Activated T-helper 1 cell treated with anti-CD3 and anti-CD28 coated beads, Interleukin-2, amount 50 U/mL, for 16 hours (primary cell): Measurements from ENCODE around the gene ZSCAN5A.
"Not testable (repeated sequence)": the region's sequence is repeated elsewhere in the genome, so short reads cannot be mapped to it uniquely, and the experiment has no call there.

ENCODE experiments used
- DNase-seq, 2 donors: peaks; one replicate each; pipeline ENCODE4 v3.0.0-alpha.2; 2020; ENCODE audit warnings: low read depth in 1 of 2, low spot score in 1 of 2

Gene ZSCAN5A, protein sequence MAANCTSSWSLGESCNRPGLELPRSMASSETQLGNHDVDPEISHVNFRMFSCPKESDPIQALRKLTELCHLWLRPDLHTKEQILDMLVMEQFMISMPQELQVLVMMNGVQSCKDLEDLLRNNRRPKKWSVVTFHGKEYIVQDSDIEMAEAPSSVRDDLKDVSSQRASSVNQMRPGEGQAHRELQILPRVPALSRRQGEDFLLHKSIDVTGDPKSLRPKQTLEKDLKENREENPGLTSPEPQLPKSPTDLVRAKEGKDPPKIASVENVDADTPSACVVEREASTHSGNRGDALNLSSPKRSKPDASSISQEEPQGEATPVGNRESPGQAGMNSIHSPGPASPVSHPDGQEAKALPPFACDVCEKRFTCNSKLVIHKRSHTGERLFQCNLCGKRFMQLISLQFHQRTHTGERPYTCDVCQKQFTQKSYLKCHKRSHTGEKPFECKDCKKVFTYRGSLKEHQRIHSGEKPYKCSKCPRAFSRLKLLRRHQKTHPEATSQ

DNA sequence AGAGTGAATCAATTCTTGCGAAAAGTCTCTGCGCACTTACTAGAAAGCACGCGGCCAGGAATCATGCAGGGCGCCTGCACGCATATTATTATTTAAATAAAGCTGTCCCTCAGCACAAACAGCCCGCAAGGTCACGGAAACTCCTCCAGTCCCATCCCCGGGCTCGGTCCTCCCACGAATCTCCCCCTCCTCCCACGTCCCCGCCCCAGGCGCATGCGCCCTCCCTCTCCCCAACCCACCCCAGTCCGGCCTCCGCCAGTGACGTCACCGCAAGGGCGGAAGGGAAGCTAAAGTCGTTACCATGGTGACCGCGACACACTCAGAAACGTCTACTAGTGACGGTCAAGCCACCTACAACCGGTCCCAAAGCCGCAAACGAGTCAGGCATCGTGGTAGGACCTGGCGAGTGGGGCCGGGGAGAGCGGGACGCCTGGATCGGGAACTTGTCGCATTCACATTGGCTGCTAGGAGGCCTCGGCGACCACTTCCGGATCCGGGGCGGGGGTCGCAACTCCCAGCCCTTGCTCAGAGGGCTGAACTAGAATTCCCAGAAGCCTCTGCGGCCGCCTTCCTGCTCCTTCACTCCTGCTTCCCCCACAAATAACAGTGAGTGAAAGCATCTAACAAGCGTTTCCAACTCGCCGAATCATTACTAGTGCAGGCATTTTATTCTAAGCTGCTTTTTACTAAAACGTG lies at the start of gene ZSCAN5A:
TSS of gene ZSCAN5A (minus strand) at position 459 of the 696 bp plus-strand sequence. CDS start 89,793 bp downstream, outside the sequence.
- DNase-seq: peak; percentile 91 to 97

DNA sequence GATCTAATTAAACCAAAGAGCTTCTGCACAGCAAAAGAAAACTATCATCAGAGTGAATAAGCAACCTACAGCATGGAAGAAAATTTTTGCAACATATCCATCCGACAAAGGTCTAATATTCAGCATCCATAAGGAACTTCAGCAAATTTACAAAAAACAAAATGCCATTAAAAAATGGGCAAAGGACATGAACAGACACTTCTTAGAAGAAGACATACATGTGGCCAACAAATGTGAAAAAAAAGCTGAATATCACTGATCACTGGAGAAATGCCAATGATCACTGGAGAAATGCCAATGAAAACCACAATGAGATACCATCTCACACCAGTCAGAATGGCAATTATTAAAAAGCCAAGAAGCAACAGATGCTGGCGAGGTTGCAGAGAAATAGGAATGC lies 46.2 kb upstream of the ZSCAN5A start:
- DNase-seq: no peak

DNA sequence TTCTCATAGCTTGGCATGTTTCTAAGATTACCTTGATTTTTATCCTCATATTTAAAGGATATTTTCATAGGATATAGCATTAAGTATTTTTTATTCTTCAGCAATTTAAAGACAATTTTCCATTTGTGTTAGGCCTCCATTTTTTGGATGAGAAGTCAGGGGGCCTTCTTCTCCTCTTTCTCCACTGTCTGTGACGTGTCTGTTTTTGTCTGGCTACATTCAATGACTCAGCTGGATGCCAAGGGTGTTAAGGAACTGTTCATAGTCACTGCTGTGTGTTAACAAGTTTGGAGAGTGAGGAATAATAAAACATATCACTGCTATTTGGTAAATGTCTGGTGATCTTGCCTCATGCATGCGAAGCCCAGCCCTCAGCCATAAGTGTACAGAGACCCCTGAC lies 42.3 kb upstream of the ZSCAN5A start:
- no peak for DNase-seq

DNA sequence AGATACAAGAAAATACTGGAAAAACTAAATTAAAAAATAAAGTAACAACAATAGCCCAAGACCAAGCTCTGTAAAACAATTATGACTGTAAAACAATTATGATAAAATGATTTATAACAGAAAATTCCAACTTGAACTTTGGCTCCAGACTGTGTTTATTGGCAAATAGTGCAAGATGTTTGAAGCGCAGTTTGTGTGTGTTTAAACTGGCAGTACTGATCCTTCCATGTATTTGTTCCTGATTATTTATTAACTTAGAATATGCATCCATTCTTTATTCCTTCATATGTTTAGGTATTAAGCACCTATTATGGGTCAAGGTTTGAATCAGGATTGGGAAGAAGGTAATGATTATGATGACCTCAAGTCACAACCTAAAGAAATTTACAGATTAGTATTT lies 40.9 kb upstream of the ZSCAN5A start:
- DNase-seq: no peak

DNA sequence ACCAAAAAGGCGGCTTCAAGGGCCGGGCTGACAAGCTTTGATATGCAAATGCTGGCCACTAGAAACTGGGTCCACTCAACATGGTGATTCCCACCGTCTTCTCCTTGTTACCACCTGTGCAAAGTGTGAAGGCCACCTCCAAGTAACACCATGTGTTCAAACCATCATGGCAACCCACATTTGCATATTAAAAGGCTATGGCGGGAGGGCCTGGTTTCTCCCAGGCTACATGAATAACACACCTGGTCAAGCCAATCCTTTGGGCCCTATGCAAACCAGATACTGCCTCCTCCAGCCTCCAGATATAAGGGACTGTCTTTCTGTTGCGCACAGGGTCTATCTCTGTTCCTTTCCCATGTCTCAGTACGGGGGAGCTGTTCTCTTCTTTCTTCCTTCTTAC lies 36.6 kb upstream of the ZSCAN5A start:
- no peak for DNase-seq

DNA sequence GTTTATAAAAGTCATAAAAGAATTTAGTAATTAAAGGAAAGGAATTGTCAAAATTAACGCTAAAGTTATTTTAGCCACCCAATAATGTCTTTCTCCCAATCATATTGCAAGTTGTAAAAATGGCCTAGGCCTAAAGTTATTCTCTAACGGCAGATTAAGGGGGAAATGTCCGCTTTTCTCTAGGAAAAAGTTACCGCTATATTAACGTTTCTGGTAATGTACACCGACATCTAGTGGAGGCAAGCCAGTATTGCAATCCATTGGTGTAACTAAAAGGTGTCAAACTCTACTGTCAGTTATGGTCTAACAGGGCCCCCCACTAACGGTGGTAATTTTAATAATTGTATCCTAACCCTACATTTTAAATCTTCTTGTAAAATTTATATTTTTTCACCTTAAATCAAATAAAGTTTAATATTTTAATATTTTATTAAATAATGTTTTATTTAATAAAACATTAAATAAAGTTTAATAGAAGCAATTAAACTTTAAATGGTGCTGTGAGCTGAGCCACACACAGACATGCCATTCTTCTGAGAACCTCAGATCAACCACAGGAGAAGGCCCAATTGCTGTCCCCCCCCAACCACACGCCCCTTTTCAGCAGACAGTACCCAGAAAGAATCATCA lies 35.9 kb upstream of the ZSCAN5A start:
- no peak for DNase-seq

DNA sequence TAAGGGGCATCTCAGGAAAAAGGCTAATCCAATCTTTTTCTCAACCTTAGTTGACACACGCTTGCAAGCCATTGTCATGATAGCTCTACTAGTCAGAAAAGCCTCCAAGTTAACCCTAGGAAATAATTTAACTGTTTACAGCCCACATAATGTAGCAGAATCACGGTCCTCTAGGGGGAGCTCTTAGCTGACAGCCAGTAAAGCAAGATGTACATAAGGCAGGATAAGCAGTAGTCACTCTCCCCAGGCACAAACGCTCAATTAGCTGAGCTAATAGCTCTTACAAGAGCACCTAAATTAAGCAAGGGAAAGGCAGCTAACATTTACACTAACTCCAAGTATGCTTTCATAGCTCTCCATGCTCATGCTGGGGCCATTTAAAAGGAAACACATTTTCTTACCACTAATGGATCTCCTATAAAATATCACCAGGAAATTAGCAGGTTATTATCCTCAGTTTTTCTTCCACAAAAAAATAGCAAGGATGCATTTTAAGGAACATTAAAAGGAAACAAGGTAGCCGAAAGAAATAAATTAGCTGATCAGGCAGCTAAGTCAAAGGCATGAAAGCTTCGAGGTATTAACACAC lies 33.7 kb upstream of the ZSCAN5A start:
- no peak for DNase-seq

DNA sequence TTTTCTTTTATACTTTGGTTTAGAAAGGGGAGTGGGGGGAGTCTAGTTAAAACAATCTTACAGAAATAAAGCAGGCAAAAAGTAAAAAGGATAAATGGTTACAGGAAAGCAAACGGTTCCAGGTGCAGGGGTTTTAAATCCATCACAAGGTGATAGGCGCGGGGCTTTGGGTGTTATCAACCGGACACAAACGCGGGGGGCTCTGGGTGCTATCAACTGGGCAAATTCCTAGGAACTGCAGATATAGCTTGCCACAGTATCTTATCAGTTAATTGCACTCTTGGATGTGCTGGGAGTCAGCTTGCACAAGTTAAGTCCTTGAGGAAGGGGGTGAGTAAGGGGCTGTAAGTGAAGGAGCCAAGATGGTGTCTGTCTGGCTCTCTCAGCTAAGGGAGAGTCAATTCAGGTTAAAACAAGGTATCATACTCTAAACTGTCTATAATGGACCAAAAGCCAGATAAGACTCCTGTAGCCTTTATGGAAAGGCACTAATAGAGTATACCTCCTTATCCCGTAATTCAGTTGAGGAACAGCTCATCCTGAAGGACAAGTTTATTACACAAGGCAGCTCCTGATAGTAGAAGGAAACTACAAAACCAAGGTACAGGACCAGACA lies 32.6 kb upstream of the ZSCAN5A start:
- no peak for DNase-seq

DNA sequence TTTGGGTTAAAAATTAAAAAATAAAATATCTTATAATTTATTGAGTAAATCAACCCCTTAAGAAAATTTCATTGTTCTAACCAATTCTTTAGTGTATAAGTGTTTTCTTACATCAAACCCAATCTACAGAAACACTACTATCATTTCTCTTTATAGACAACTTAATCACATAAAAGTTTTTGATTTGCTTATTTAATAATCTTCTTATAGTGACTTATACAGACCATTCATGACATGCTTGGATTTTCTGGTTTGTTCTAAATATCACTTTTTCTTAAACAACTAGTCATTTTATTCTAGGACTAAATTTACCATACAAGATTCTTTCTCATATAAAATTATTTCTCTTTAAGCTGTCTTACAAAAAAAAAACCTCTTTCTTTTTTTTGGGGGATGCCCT lies 27.3 kb upstream of the ZSCAN5A start:
- no peak for DNase-seq

DNA sequence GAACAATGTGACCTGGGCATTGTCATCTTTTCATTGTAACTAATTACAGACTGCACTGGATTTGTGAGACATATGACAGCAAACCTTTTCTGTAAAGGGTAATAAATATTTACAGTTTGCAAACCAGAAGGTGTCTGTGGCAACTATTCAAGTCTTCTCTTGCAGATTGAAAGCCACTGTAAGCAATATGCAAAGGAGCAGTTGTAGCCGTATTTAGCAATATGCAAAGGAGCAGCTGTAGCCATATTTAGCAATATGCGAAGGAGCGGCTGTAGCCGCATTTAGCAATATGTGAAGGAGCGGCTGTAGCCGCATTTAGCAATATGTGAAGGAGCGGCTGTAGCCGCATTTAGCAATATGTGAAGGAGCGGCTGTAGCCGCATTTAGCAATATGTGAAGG lies 24.4 kb upstream of the ZSCAN5A start:
- not testable (repeated sequence) for DNase-seq

DNA sequence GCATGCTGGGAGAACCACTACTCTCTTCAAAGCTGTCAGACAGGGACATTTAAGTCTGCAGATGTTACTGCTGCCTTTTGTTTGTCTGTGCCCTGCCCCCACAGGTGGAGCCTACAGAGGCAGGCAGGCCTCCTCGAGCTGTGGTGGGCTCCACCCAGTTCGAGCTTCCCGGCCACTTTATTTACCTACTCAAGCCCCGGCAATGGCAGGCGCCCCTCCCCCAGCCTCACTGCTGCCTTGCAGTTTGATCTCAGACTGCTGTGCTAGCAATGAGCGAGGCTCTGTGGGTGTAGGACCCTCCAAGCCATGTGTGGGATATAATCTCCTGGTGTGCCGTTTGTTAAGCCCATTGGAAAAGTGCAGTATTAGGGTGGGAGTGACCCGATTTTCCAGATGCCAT lies 22.4 kb upstream of the ZSCAN5A start:
- not testable (repeated sequence) for DNase-seq

DNA sequence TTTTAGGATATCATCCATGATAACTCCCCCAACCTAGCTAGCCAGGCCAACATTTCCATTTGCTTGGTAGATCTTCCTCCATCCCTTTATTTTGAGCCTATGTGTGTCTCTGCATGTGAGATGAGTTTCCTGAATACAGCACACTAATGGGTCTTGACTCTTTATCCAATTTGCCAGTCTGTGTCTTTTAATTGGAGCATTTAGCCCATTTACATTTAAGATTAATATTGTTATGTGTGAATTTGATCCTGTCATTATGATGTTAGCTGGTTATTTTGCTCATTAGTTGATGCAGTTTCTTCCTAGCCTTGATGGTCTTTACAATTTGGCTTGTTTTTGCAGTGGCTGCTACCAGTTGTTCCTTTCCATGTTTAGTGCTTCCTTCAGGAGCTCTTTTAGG lies 20.7 kb upstream of the ZSCAN5A start:
- not testable (repeated sequence) for DNase-seq

DNA sequence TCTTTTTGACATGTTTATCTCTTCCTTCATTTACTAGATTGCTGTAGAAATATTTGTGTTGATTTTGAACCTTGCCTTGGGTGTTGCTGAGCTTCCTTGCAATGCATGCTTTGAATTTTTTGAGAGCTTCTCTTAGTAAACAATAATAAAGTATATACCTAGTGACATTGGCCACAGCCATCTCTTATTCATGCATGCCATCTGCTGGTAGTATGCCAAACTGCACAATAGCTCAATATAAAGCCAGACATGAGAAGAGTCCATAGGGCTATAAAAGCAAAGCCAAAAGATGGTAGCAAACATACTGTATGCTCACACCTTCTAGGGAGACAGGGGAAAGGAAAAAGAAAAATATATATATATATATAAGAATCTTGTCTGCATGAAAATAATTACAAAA lies 18.9 kb upstream of the ZSCAN5A start:
- DNase-seq: no peak

DNA sequence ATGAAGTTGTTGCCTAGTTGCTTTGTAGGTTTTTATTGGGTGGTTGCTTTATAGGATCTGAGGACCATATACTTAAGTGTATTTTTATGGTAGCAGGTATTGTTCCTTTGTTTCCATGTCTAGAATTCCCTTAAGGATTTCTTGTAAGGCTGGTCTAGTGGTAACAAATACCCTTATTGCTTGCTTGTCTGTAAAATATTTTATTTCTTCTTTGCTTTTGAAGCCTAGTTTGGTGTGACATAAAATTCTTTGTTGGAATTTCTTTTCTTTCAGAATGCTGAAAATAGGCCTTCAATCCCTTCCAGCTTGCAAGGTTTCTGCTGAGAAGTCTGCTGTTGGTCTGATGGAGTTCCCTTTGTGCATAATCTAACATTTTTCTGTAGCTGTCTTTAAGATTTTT lies 18.1 kb upstream of the ZSCAN5A start:
- no peak for DNase-seq

DNA sequence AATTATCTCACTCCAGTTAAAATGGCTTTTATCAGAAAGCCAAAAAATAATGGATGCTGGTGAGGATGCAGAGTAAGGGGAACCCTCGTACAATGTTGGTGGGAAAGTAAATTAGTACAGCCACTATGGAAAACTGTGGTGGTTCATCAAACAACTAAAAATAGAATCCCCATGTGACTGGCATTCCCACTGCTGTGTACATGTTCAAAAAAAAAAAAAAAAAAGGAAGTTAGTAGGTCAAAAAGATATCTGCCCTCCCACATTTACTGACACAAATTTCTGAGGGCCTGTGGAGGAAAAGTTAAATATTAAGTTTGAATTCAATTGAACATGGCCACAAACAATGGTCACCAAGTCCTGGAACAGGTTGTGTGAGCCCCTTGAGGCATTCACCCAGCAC lies 9.8 kb upstream of the ZSCAN5A start:
- no peak for DNase-seq

DNA sequence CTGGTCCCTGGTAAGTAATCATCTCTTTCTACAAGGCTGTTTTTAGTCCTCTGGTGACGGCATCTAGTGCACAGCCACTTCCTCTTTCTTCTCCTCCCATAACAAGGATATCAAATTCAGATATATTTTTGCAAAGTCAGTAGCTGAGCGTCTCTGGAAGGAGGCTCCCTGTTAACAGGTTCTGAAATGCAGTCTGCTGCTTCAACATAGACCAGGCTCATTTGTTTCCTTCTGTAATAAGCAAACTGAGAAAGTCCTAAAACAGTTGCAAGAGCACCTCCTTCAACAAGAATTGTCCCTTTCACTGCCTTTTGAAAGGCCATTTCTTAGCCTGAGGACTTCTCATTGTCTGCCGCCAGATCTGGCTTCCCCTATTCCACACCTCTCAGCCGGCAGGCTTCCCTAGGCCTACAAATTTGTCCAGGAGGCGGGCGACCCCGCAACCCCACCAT lies 7.4 kb upstream of the ZSCAN5A start:
- DNase-seq: no peak

DNA sequence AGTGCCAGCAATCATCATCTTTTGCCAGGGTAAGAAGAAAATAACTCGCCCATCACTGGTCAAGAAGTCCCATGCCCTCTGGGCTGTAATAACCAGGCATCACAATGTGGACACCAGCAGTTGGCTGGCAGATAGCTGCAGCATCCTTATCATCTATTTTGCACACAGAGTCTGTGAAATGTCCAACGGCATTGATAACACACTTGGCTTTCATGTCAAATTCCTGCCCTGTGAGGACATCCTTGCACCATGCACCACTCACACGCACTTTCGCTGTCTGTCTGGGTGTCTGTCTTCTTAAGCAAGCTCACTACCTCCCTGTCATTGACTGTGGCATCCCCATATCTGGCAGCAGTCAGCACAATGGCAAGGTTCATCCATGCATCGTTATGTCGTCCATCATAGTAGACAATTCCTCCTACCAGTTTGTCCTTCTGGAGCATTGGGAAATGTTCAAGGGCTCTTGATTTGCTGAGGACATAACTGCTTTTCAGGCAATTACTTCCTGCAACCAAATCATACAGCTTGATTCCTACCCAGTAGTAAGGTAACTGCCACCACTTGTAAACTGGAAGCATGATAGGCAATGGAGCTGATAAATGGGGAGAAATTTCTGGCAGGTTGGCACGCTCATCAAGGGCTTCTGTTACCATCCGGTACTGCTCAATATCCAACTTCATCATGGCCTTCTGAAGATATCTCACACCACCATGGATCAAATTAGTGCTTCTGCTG lies 6.8 kb upstream of the ZSCAN5A start:
- DNase-seq: no peak

DNA sequence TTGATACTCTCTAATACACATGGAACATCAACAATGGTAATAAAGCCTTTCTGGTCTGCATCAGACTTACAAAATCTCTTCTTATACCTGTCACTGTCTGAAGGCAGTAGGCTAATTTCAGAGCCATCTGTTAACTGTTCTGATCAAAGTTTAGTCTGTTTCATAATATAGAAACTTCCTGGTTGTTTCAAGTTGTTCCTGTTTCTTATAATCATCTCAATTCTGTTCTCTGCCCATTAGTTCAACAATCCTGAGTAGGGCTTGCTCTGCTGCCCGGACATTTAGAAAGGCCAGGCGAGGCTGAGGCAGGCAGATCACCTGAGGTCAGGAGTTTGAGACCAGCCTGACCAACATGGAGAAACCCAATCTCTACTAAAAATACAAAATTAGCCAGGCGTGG lies 5.4 kb upstream of the ZSCAN5A start:
- no peak for DNase-seq

DNA sequence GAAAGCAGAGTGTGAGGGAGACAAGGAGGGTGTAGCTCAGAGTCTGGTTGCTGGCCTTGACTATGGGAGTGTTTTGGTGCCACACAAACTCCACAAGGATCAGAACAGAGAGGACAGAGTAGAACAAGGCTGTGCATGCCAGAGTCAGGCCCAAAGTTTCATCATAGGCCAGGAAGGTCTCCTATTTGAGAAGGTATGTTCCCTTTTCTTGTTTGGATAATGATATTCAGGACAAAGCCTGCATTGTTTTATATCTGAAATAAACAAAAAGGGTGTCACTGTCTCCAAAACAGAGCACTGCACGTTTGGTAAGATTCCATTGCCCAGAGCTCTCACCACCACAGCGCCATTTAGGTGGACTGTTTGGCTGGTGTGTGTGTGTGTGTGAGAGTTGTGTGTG lies 3.1 kb upstream of the ZSCAN5A start:
- DNase-seq: no peak

DNA sequence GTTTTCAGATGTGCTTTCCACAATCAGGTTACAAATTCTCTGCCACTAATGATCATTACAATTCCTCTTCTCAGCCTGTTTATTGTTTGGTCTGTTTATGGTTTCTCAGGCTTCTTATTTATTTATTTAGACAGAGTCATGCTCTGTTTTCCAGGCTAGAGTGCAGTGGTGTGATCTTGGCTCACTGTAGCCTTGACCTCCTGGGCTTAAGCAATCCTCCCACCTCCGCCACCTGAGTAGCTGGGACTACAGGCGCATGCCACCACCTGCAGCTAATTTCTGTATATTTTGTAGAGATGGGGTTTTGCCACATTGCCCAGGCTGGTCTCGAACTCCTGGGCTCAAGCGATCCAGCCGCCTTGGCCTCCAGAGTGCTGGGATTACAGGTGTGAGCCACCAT lies 2.1 kb upstream of the ZSCAN5A start:
- no peak for DNase-seq
